H9 (cell line): ENCODE data around the gene TBL2. TPM values are rescaled to one million over a fixed set of nuclear protein-coding genes. Genes with fewer than 3 reads are reported as not detected.

ENCODE experiments used
- DNase-seq: peaks from one replicate; pipeline ENCODE4 v3.0.0-alpha.2; 2017
- H2AFZ ChIP-seq: one replicate; pipeline ENCODE4 v1.6.1; 2013; ENCODE audit warnings: mild to moderate bottlenecking, low read length, control low read depth, moderate library complexity
- H2AK5ac ChIP-seq: 2 replicates; pipeline ENCODE4 v1.6.1; 2013; ENCODE audit warnings: low read length, control low read depth, mixed read lengths; ENCODE audit not compliant: insufficient read length
- H2BK120ac ChIP-seq: one replicate; pipeline ENCODE4 v1.6.1; 2013; ENCODE audit warnings: low read depth, mild to moderate bottlenecking, low read length, control low read depth, inconsistent platforms; ENCODE audit not compliant: poor library complexity, severe bottlenecking
- H2BK12ac ChIP-seq: 2 replicates; pipeline ENCODE4 v1.6.1; 2013; ENCODE audit warnings: low read length, control low read depth, mixed read lengths, low read depth; ENCODE audit not compliant: insufficient read length
- H2BK15ac ChIP-seq: 2 replicates; pipeline ENCODE4 v1.6.1; 2013; ENCODE audit warnings: low read depth, low read length, control low read depth
- H2BK20ac ChIP-seq: one replicate; pipeline ENCODE4 v1.6.1; 2013; ENCODE audit warnings: low read depth, mild to moderate bottlenecking, low read length, control low read depth, inconsistent platforms; ENCODE audit not compliant: poor library complexity, severe bottlenecking
- H2BK5ac ChIP-seq: 2 replicates; pipeline ENCODE4 v1.6.1; 2013; ENCODE audit warnings: low read length, control low read depth, mixed read lengths; ENCODE audit not compliant: insufficient read length
- H3K14ac ChIP-seq: 2 replicates; pipeline ENCODE4 v1.6.1; 2013; ENCODE audit warnings: low read length, control low read depth; ENCODE audit not compliant: insufficient read depth
- H3K18ac ChIP-seq: 2 replicates; pipeline ENCODE4 v1.6.1; 2013; ENCODE audit warnings: low read depth, mild to moderate bottlenecking, mixed read lengths, low read length, control low read depth; ENCODE audit not compliant: insufficient read length
- H3K23ac ChIP-seq: 2 replicates; pipeline ENCODE4 v1.6.1; 2013; ENCODE audit warnings: low read length, control low read depth, mixed read lengths, low read depth; ENCODE audit not compliant: insufficient read length
- H3K23me2 ChIP-seq: 2 replicates; pipeline ENCODE4 v1.6.1; 2013; ENCODE audit warnings: low read depth, mild to moderate bottlenecking, mixed read lengths, low read length, control low read depth; ENCODE audit not compliant: insufficient read length, poor library complexity, severe bottlenecking
- H3K27ac ChIP-seq: 2 replicates; pipeline ENCODE4 v1.5.1; 2013; ENCODE audit warnings: low read length, control low read depth, mixed read lengths, low read depth; ENCODE audit not compliant: insufficient read length
- H3K27me3 ChIP-seq: 2 replicates; pipeline ENCODE4 v1.6.1; 2013; ENCODE audit warnings: low read length, control low read depth, inconsistent platforms; ENCODE audit not compliant: insufficient read depth
- H3K4ac ChIP-seq: 2 replicates; pipeline ENCODE4 v1.6.1; 2013; ENCODE audit warnings: low read depth, mild to moderate bottlenecking, control low read depth, inconsistent platforms, low read length, moderate library complexity
- H3K4me1 ChIP-seq: 2 replicates; pipeline ENCODE4 v1.6.1; 2013; ENCODE audit warnings: low read length, control low read depth, inconsistent platforms; ENCODE audit not compliant: insufficient read depth
- H3K4me2 ChIP-seq: 2 replicates; pipeline ENCODE4 v1.6.1; 2013; ENCODE audit warnings: low read length, control low read depth, mixed read lengths; ENCODE audit not compliant: insufficient read length, insufficient read depth
- H3K56ac ChIP-seq: 2 replicates; pipeline ENCODE4 v1.6.1; 2013; ENCODE audit warnings: low read depth, mild to moderate bottlenecking, mixed read lengths, low read length, control low read depth; ENCODE audit not compliant: insufficient read length
- H3K79me1 ChIP-seq: 2 replicates; pipeline ENCODE4 v1.6.1; 2013; ENCODE audit warnings: low read depth, mild to moderate bottlenecking, moderate library complexity, low read length, control low read depth, inconsistent platforms; ENCODE audit not compliant: insufficient read depth, poor library complexity, severe bottlenecking
- H3K79me2 ChIP-seq: 2 replicates; pipeline ENCODE4 v1.6.1; 2013; ENCODE audit warnings: low read length, control low read depth, inconsistent platforms; ENCODE audit not compliant: insufficient read depth
- H3K9ac ChIP-seq: 2 replicates; pipeline ENCODE4 v1.6.1; 2013; ENCODE audit warnings: low read length, control low read depth, mixed read lengths; ENCODE audit not compliant: insufficient read length; ENCODE audit errors: extremely low read depth
- H3K9me3 ChIP-seq: one replicate; pipeline ENCODE4 v1.6.1; 2013; ENCODE audit warnings: low read depth, low read length, inconsistent platforms; ENCODE audit not compliant: control insufficient read depth
- H3T11ph ChIP-seq: one replicate; pipeline ENCODE4 v1.6.1; 2013; ENCODE audit warnings: mild to moderate bottlenecking, low read length, control low read depth, inconsistent platforms
- H4K20me1 ChIP-seq: one replicate; pipeline ENCODE4 v1.6.1; 2013; ENCODE audit not compliant: control insufficient read depth, insufficient read length, insufficient read depth
- H4K5ac ChIP-seq: 2 replicates; pipeline ENCODE4 v1.6.1; 2013; ENCODE audit warnings: low read depth, mild to moderate bottlenecking, mixed read lengths, low read length, control low read depth; ENCODE audit not compliant: insufficient read length
- H4K8ac ChIP-seq: replicated peaks from 2 replicates; pipeline ENCODE4 v1.6.1; 2013; ENCODE audit warnings: low read length, control low read depth, mixed read lengths, low read depth; ENCODE audit not compliant: insufficient read length
- H4K91ac ChIP-seq: 2 replicates; pipeline ENCODE4 v1.6.1; 2013; ENCODE audit warnings: low read depth, mild to moderate bottlenecking, moderate library complexity, mixed read lengths, low read length, control low read depth; ENCODE audit not compliant: insufficient read length
- H3K27ac Mint-ChIP-seq, 3 experiments: 2 replicates in 2 of 3; 3 replicates in 1 of 3; pipeline ENCODE4 v1.8.0; 2020 to 2021; ENCODE audit warnings: mixed read lengths in 3 of 3, mild to moderate bottlenecking in 1 of 3, moderate library complexity in 1 of 3
- H3K27me3 Mint-ChIP-seq: 2 replicates; pipeline ENCODE4 v1.8.0; 2021; ENCODE audit warnings: low read depth, mild to moderate bottlenecking, moderate library complexity, mixed read lengths
- H3K36me3 Mint-ChIP-seq, 3 experiments: 2 replicates in 2 of 3; 3 replicates in 1 of 3; pipeline ENCODE4 v1.8.0; 2020 to 2021; ENCODE audit warnings: low read depth in 3 of 3, mixed read lengths in 3 of 3; ENCODE audit not compliant: insufficient read depth in 1 of 3
- H3K4me1 Mint-ChIP-seq, 2 experiments: 2 replicates each; pipeline ENCODE4 v1.8.0; 2020; ENCODE audit warnings: mixed read lengths in 2 of 2
- H3K4me3 Mint-ChIP-seq, 2 experiments: 2 replicates in 1 of 2; 3 replicates in 1 of 2; pipeline ENCODE4 v1.8.0; 2020 to 2021; ENCODE audit warnings: mild to moderate bottlenecking in 2 of 2, mixed read lengths in 2 of 2, moderate library complexity in 1 of 2
- H3K9me3 Mint-ChIP-seq, 2 experiments: 2 replicates in 1 of 2; 3 replicates in 1 of 2; pipeline ENCODE4 v1.8.0; 2020; ENCODE audit warnings: mild to moderate bottlenecking in 2 of 2, mixed read lengths in 2 of 2, moderate library complexity in 1 of 2
- CTCF ChIP-seq: fragments of 200-600 bp; sonication (generic); conservative IDR thresholded peaks from 3 replicates; pipeline ENCODE4 v1.8.0; 2021; ENCODE audit warnings: antibody characterized with exemption, mild to moderate bottlenecking
- WGBS: extraction: QIAGEN DNeasy Blood & Tissue Kit; methylation state at CpG from one replicate; pipeline ENCODE4 v1.1.7; 2013; ENCODE audit warnings: missing lambda C conversion rate, low lambda C conversion rate, mixed read lengths; ENCODE audit not compliant: insufficient read length; ENCODE audit errors: extremely low coverage; 5-methylcytosine and 5-hydroxymethylcytosine counted together
- total RNA-seq: library from RNA; stranded (reverse); gene quantifications from 2 replicates; pipeline ENCODE4 v1.2.1, GENCODE V29; 2021

The TBL2 gene
- total RNA-seq, 1 experiment from 2014 or later, result 26.7 TPM

DNA sequence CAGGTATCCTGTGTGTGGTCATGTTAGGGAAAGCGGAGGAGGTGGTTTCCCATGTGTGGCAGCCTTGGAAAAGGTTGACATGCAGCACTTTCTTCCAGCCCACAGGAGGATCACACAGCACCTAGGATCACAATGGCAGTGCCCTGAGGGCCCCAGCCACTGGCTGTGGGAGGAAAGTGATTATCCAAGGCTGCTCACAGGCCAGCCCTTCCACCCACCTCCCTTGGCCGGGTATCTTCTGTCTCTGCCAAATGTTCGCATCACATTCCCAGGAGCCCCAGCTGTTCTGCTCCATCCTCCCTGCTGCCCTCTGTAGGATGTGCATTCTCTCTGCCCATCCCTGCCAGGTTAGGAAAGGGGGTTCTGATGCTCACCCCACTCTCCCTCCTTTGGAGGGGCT lies 48.4 kb upstream of the TBL2 start:
- DNase-seq, result no peak
- Histone ChIP-seq H3T11ph (no peak overlapping the region), H2BK120ac (no peak overlapping the region), H3K23ac (no peak overlapping the region), H4K8ac (no peak overlapping the region), H3K9me3 (no peaks in the 10 kb centered on the region), H3K56ac (no peak overlapping the region), H3K23me2 (peaks cover 15% of the 10 kb centered on the region), H3K27ac (no peak overlapping the region), H3K4ac (no peak overlapping the region), H3K4me2 (no peak overlapping the region), H2BK15ac (no peak overlapping the region), H3K18ac (no peak overlapping the region), H4K5ac (no peak overlapping the region), H3K14ac (no peak overlapping the region), H4K91ac (no peak overlapping the region), H2BK12ac (no peak overlapping the region), H3K9ac (no peak overlapping the region), H3K27me3 (no peaks in the 10 kb centered on the region), H3K79me1 (no peaks in the 10 kb centered on the region), H3K79me2 (no peaks in the 10 kb centered on the region), H3K4me1 (no peaks in the 10 kb centered on the region; the same call in 1 of the 2 replicates), H2BK20ac (no peak overlapping the region), H2BK5ac (no peak overlapping the region), H4K20me1 (no peaks in the 10 kb centered on the region), H2AK5ac (no peak overlapping the region), H2AFZ (no peak overlapping the region)
- Mint-ChIP-seq H3K4me1 (peaks cover 2 to 24% of the 10 kb centered on the region in 2 experiments; a peak in 2 of 4 replicates), H3K9me3 (no peaks in the 10 kb centered on the region), H3K27ac (no peak overlapping the region; a peak in 1 of 7 replicates), H3K36me3 (no peaks in the 10 kb centered on the region), H3K4me3 (no peak overlapping the region), H3K27me3 (peaks cover 69% of the 10 kb centered on the region)
- TF ChIP-seq CTCF, result peak; percentile 39; the same call in 2 of the 3 replicates
- WGBS, result no CpG with 5 or more reads among the region's 3 CpGs
